ENCODE data around the gene CHN1. TPM values are rescaled to one million over a fixed set of nuclear protein-coding genes. Genes with fewer than 3 reads are reported as not detected.

Gene CHN1
- total and polyA plus RNA-seq, 4 donors: 18.8 to 29.8 (median 24.1) TPM

DNA sequence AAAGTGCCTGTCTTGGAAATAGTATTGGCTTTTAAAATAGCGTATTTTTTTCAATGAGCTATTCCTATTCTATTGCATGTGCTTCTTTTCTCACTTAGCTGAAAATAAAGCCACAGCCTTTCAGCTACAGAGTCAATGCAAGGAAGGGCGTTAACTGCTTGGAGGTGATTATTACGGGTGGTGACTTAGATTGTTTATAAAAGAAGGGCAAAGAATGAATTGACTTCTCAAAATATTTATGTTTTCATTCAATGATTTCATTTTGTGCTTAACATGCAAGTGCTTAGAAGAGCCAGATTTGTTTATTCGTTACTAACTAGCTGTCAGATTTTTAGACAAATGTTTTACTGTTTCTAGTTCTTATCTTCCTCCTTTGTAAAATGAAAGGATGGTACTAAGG, 2.8 kb upstream of the CHN1 start:
- 44 to 61% methylated on average over 4 of the region's 4 CpGs for WGBS, 2 donors
- H3K4me1 ChIP-seq (ENCODE audit: control insufficient read depth in 1 of 2, insufficient read depth in 2 of 2, low read length in 2 of 2): peaks cover 2 to 4% of the 10 kb centered on the region in 2 donors
- H3K4me3 ChIP-seq (ENCODE audit: low read length in 2 of 2): no peak overlapping the region

GRCh38 chr2:175007510-175007909, 2.3 kb upstream of the CHN1 start:
- no peaks in the 10 kb centered on the region for H3K9me3 ChIP-seq (ENCODE audit: control insufficient read depth, low read length)
- no peaks in the 10 kb centered on the region for H3K27me3 ChIP-seq (ENCODE audit: control insufficient read depth in 1 of 2, insufficient read depth in 2 of 2, low read length in 1 of 2)
- intact Hi-C loops (cut with DNase I): loop anchor here in 1 of 2 donors (10.0 kb wide), 1 partner anchor 157 kb away; the partner anchor contains the start of gene ATF2
- no peaks in the 10 kb centered on the region for H3K36me3 ChIP-seq (ENCODE audit: control insufficient read depth in 1 of 2, insufficient read depth in 2 of 2, low read length in 1 of 2)
- peaks cover 2 to 4% of the 10 kb centered on the region in 2 donors for H3K4me1 ChIP-seq (ENCODE audit: control insufficient read depth in 1 of 2, insufficient read depth in 2 of 2, low read length in 2 of 2)
- no peak for ATAC-seq (ENCODE audit: low FRiP score)
- no peak overlapping the region for H3K4me3 ChIP-seq (ENCODE audit: low read length in 2 of 2)
- peak overlapping the region in 1 of 2 donors; percentile 54 for H3K27ac ChIP-seq (ENCODE audit: low read depth in 1 of 2, low read length in 2 of 2)
- no peak for DNase-seq
- 35 to 47% methylated on average over 3 of the region's 3 CpGs for WGBS, 2 donors

More for the DNA sequence above, 2.8 kb upstream of the CHN1 start:
- ATAC-seq (ENCODE audit: low FRiP score) (no peak), DNase-seq (no peak)
- Histone ChIP-seq H3K27ac (ENCODE audit: low read depth in 1 of 2, low read length in 2 of 2) (no peak overlapping the region), H3K27me3 (ENCODE audit: control insufficient read depth in 1 of 2, insufficient read depth in 2 of 2, low read length in 1 of 2) (no peaks in the 10 kb centered on the region), H3K9me3 (ENCODE audit: control insufficient read depth, low read length) (no peaks in the 10 kb centered on the region), H3K36me3 (ENCODE audit: control insufficient read depth in 1 of 2, insufficient read depth in 2 of 2, low read length in 1 of 2) (no peaks in the 10 kb centered on the region)
- intact Hi-C loops (cut with DNase I): loop anchor here in 1 of 2 donors (10.0 kb wide), 1 partner anchor 157 kb away; the partner anchor contains the start of gene ATF2

- Histone ChIP-seq H3K27me3 (ENCODE audit: control insufficient read depth in 1 of 2, insufficient read depth in 2 of 2, low read length in 1 of 2) (no peaks in the 10 kb centered on the region), H3K36me3 (ENCODE audit: control insufficient read depth in 1 of 2, insufficient read depth in 2 of 2, low read length in 1 of 2) (no peaks in the 10 kb centered on the region), H3K27ac (ENCODE audit: low read depth in 1 of 2, low read length in 2 of 2) (no peak overlapping the region), H3K4me3 (ENCODE audit: low read length in 2 of 2) (peak overlapping the region in 1 of 2 donors; percentile 24), H3K9me3 (ENCODE audit: control insufficient read depth, low read length) (no peaks in the 10 kb centered on the region), H3K4me1 (ENCODE audit: control insufficient read depth in 1 of 2, insufficient read depth in 2 of 2, low read length in 2 of 2) (peaks cover 2 to 4% of the 10 kb centered on the region in 2 donors)
- no peak for ATAC-seq (ENCODE audit: low FRiP score)
- intact Hi-C loops (cut with DNase I): loop anchor here in 1 of 2 donors (10.0 kb wide), 1 partner anchor 159 kb away; the partner anchor contains the start of gene ATF2
- 85% methylated on average over 2 of the region's 2 CpGs for WGBS, 2 donors
- DNase-seq: no peak
Measured at GRCh38 chr2:175006281-175006680, 1.1 kb upstream of the CHN1 start.

DNA sequence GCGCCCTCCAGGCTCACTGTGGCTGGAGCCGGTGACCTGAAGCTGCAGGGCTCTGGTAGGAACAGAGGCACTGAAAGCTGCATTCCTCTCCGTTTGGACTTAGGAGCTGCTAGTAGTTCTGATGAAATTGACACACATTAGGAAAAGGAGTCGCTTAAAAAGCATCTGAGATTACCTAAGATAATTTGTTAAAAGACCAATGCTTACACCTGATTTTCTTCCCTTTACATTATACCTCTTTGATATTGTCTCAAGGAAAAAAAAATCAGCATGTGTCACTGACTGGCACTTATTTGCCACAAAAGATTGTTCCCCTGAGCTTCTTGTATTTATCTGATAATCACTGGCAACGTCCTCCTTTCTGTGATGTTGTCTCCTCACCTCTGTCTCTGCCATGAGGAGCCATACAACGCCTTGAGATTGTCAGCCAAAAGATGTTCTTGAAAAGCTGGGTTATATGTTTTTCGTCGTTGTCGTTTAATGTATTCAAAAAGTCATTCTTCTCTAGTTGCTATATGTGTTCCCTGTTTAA, 618 bp upstream of the CHN1 start:
- H3K4me3 ChIP-seq (ENCODE audit: low read length in 2 of 2): peak overlapping the region; percentile 52 to 80
- peak overlapping the region in 1 of 2 donors; percentile 83 for H3K27ac ChIP-seq (ENCODE audit: low read depth in 1 of 2, low read length in 2 of 2)
- no peaks in the 10 kb centered on the region for H3K9me3 ChIP-seq (ENCODE audit: control insufficient read depth, low read length)
- peak; percentile 74 for ATAC-seq (ENCODE audit: low FRiP score)
- intact Hi-C loops (cut with DNase I): loop anchor here in 1 of 2 donors (10.0 kb wide), 1 partner anchor 159 kb away; the partner anchor contains the start of gene ATF2
- no peaks in the 10 kb centered on the region for H3K36me3 ChIP-seq (ENCODE audit: control insufficient read depth in 1 of 2, insufficient read depth in 2 of 2, low read length in 1 of 2)
- DNase-seq: no peak
- no peaks in the 10 kb centered on the region for H3K27me3 ChIP-seq (ENCODE audit: control insufficient read depth in 1 of 2, insufficient read depth in 2 of 2, low read length in 1 of 2)
- peaks cover 2 to 4% of the 10 kb centered on the region in 2 donors for H3K4me1 ChIP-seq (ENCODE audit: control insufficient read depth in 1 of 2, insufficient read depth in 2 of 2, low read length in 2 of 2)
- WGBS, 2 donors: 28 to 32% methylated on average over 9 of the region's 9 CpGs

- WGBS, 2 donors: 0 to 1% methylated on average over 10 to 32 of the region's 32 CpGs
- DNase-seq: peak in 1 of 2 donors; percentile 78
- Histone ChIP-seq H3K27me3 (ENCODE audit: control insufficient read depth in 1 of 2, insufficient read depth in 2 of 2, low read length in 1 of 2) (no peaks in the 10 kb centered on the region), H3K36me3 (ENCODE audit: control insufficient read depth in 1 of 2, insufficient read depth in 2 of 2, low read length in 1 of 2) (no peaks in the 10 kb centered on the region), H3K4me3 (ENCODE audit: low read length in 2 of 2) (peak overlapping the region; percentile 52 to 80), H3K4me1 (ENCODE audit: control insufficient read depth in 1 of 2, insufficient read depth in 2 of 2, low read length in 2 of 2) (peaks cover 2 to 4% of the 10 kb centered on the region in 2 donors), H3K27ac (ENCODE audit: low read depth in 1 of 2, low read length in 2 of 2) (peak overlapping the region; percentile 51 to 61), H3K9me3 (ENCODE audit: control insufficient read depth, low read length) (no peaks in the 10 kb centered on the region)
- intact Hi-C loops (cut with DNase I): loop anchor here in 1 of 2 donors (10.0 kb wide), 1 partner anchor 160 kb away; the partner anchor contains the start of gene ATF2
- peak; percentile 38 for ATAC-seq (ENCODE audit: low FRiP score)
Measured at GRCh38 chr2:175004730-175004979, 526 bp downstream of the CHN1 start.

DNA sequence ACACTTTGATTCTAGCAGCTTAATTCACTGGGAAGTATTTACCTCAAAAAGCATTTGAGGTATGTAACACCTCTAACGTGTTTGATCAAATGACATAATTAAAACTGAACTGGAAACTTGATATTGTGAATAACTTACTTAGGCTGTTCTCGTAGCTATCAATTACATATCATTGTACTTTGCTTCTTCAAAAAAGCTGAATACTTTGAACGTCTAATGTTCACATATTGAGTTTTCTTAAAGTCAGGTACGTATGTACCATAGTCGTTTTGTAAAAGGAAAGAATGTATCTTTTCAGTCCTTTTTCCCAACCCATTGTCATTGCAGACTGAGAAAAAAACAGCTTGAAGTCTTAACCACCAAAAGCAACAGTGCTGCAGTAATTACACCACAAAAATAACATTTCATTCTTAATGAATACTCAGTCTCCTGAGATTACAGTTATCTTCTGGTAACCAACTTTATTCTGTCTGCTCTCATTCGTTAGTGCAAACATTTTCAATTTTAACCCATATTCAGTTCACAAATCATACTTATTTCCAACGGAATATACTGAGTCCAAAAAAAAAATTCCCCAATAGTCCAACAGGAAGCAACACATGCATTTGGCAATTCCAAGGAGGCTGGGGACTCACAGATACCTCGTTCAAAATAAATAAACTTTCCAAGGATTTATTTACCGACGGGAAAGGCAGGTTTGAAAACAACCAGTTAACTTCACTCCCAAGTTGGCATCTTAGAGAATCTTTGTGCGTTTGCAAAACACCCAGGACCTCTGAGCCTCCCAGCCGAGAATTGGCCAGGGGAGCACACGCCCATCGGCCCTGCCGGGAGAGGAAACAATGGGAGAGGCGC, 1.1 kb downstream of the CHN1 start:
- Histone ChIP-seq H3K4me3 (ENCODE audit: low read length in 2 of 2) (peak overlapping the region; percentile 52 to 80), H3K4me1 (ENCODE audit: control insufficient read depth in 1 of 2, insufficient read depth in 2 of 2, low read length in 2 of 2) (peaks cover under 1 to 2% of the 10 kb centered on the region in 2 donors), H3K27me3 (ENCODE audit: control insufficient read depth in 1 of 2, insufficient read depth in 2 of 2, low read length in 1 of 2) (no peaks in the 10 kb centered on the region), H3K9me3 (ENCODE audit: control insufficient read depth, low read length) (no peaks in the 10 kb centered on the region), H3K27ac (ENCODE audit: low read depth in 1 of 2, low read length in 2 of 2) (peak overlapping the region; percentile 27 to 51), H3K36me3 (ENCODE audit: control insufficient read depth in 1 of 2, insufficient read depth in 2 of 2, low read length in 1 of 2) (no peaks in the 10 kb centered on the region)
- no peak for DNase-seq
- 11 to 15% methylated on average over 15 to 16 of the region's 16 CpGs for WGBS, 2 donors
- intact Hi-C loops (cut with DNase I): loop anchor here in 1 of 2 donors (10.0 kb wide), 1 partner anchor 161 kb away; the partner anchor contains the start of gene ATF2
- ATAC-seq (ENCODE audit: low FRiP score): no peak

DNA sequence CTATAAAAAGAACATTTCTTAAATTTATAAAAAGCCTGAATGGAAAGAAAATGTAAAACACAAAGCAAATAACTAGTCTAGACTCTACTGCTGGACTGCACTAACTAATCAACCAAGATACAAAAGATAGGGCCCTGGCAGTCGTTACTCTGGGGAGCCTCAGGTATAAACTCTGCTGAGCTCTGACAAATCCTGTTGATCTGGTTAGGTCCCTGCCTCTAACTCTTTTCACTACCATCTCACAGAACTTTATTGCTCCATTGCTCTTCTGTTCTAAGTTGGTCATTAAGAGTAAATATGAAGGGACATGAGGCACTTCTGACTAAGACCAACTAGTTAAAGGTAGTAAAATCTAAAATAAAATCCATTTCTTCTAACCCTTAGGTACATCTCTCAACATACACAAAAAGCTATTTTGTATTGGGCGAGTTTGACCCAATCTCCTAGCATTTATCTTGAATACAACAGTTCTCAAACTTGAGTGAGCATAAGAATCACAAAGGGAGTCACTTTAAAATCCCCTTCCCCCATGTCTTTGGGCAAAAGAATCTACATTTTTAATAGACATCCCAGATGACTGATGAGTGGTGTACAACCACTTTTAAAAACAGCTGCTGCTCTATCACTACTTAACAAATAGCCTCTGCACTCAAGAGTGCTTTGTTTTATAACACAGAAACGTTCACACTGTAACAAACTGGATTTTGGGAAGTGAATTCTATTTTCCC, 2.5 kb downstream of the CHN1 start:
- H3K9me3 ChIP-seq (ENCODE audit: control insufficient read depth, low read length): no peaks in the 10 kb centered on the region
- intact Hi-C loops (cut with DNase I): loop anchor here in 1 of 2 donors (10.0 kb wide), 1 partner anchor 162 kb away; the partner anchor contains the start of gene ATF2
- DNase-seq (no peak), ATAC-seq (ENCODE audit: low FRiP score) (no peak)
- H3K4me3 ChIP-seq (ENCODE audit: low read length in 2 of 2): no peak overlapping the region
- no peaks in the 10 kb centered on the region for H3K27me3 ChIP-seq (ENCODE audit: control insufficient read depth in 1 of 2, insufficient read depth in 2 of 2, low read length in 1 of 2)
- H3K36me3 ChIP-seq (ENCODE audit: control insufficient read depth in 1 of 2, insufficient read depth in 2 of 2, low read length in 1 of 2): no peaks in the 10 kb centered on the region
- 52 to 55% methylated on average over 3 of the region's 3 CpGs for WGBS, 2 donors
- no peak overlapping the region for H3K27ac ChIP-seq (ENCODE audit: low read depth in 1 of 2, low read length in 2 of 2)
- H3K4me1 ChIP-seq (ENCODE audit: control insufficient read depth in 1 of 2, insufficient read depth in 2 of 2, low read length in 2 of 2): peaks cover 0 to 2% of the 10 kb centered on the region in 2 donors

GRCh38 chr2:175001566-175001965, 3.6 kb downstream of the CHN1 start:
- Histone ChIP-seq H3K4me1 (ENCODE audit: control insufficient read depth in 1 of 2, insufficient read depth in 2 of 2, low read length in 2 of 2) (peaks cover 0 to 2% of the 10 kb centered on the region in 2 donors), H3K4me3 (ENCODE audit: low read length in 2 of 2) (no peak overlapping the region), H3K27me3 (ENCODE audit: control insufficient read depth in 1 of 2, insufficient read depth in 2 of 2, low read length in 1 of 2) (no peaks in the 10 kb centered on the region), H3K27ac (ENCODE audit: low read depth in 1 of 2, low read length in 2 of 2) (no peak overlapping the region), H3K9me3 (ENCODE audit: control insufficient read depth, low read length) (no peaks in the 10 kb centered on the region), H3K36me3 (ENCODE audit: control insufficient read depth in 1 of 2, insufficient read depth in 2 of 2, low read length in 1 of 2) (no peaks in the 10 kb centered on the region)
- 43 to 51% methylated on average over 4 of the region's 4 CpGs for WGBS, 2 donors
- ATAC-seq (ENCODE audit: low FRiP score): no peak
- intact Hi-C loops (cut with DNase I): loop anchor here in 1 of 2 donors (10.0 kb wide), 1 partner anchor 163 kb away; the partner anchor contains the start of gene ATF2
- DNase-seq: no peak

Data from aorta (tissue), 5 donors.